Epithelial cell of proximal tubule (primary cell): ENCODE measurements around the gene KANSL1. TPM values are rescaled to one million over a fixed set of nuclear protein-coding genes. Genes with fewer than 3 reads are reported as not detected.

Source experiments
- DNase-seq: peaks from one replicate; pipeline ENCODE4 v3.0.0-alpha.2; 2011; ENCODE audit warnings: low read depth
- H3K4me3 ChIP-seq: 2 replicates; pipeline ENCODE4 v1.5.1; 2011; ENCODE audit warnings: low read depth, mild to moderate bottlenecking, low read length
- total RNA-seq: library from RNA; depleted of rRNA; stranded (reverse); fragments of >200 nt; gene quantifications from 2 replicates; pipeline ENCODE4 v1.2.3, GENCODE V29; 2015
- TF ChIP-seq, protein P1 (sequence below): conservative IDR thresholded peaks from 2 replicates; pipeline ENCODE4 v1.5.1; 2012; ENCODE audit warnings: low read depth, mild to moderate bottlenecking, low read length

The KANSL1 gene
- total RNA-seq, 1 donor from 2014 or later: 33.2 TPM

DNA sequence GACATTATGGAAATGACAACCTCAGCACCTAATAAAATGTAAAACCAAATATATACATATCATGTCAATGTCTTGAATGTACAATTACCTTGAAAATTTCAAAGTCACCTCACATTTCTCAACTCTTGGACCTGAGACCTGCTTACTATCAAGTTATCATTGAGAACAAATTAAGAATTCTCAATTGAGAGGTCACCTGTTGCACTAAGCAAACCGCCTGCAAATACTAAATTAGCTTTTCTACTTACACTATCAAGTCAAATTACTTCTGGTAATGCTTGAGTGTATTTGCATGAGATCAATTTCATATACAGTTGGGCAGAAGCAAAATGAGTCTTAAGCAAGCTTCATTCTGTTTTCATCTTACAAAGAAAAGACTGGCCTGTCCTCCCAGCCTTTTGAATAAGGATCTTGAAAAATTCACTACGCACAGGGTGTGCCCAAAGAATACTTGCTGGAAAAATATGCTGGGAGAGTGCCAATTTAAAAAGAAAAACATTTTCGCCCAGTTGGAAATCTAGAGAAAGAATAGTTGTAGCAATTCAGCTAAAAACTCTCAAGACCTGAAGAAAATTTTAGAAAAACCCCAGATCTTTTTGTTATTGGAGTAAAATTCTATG is 35.7 kb downstream of the KANSL1 start:
- no peak for DNase-seq
- TF ChIP-seq, protein P1, sequence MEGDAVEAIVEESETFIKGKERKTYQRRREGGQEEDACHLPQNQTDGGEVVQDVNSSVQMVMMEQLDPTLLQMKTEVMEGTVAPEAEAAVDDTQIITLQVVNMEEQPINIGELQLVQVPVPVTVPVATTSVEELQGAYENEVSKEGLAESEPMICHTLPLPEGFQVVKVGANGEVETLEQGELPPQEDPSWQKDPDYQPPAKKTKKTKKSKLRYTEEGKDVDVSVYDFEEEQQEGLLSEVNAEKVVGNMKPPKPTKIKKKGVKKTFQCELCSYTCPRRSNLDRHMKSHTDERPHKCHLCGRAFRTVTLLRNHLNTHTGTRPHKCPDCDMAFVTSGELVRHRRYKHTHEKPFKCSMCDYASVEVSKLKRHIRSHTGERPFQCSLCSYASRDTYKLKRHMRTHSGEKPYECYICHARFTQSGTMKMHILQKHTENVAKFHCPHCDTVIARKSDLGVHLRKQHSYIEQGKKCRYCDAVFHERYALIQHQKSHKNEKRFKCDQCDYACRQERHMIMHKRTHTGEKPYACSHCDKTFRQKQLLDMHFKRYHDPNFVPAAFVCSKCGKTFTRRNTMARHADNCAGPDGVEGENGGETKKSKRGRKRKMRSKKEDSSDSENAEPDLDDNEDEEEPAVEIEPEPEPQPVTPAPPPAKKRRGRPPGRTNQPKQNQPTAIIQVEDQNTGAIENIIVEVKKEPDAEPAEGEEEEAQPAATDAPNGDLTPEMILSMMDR: no peak

DNA sequence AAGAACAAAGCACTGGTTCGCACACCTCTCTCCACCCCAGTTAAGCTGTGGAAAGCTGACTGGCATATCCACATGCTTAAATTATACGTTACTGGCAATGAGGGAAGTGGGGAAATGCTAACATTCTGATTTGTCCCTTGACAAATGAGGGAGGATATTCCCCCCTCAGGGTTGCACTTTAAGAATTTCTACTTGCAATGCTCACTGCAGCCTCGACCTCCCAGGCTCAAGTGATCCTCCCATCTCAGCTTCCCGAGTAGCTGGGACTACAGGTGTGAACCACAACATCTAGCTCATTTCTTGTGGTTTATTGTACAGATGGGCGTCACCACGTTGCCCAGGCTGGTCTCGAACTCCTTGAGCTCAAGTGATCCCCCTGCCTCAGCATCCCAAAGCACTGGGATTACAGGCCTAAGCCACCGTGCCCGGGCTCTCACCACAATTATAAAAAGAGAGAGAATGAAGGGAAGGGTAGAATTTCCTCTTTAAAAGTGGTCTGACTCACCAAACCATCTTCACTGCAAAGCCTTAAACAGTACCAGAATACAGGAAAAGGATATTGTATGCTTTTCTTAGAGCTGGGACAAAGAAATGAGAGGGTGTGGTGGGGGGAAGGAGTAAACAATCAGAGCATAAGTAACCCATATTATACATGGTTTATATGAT is 38.9 kb downstream of the KANSL1 start:
- H3K4me3 ChIP-seq: no peak overlapping the region
- TF ChIP-seq, protein P1: no peak
- no peak for DNase-seq

More for the DNA sequence above, 35.7 kb downstream of the KANSL1 start:
- no peak overlapping the region for H3K4me3 ChIP-seq

DNA sequence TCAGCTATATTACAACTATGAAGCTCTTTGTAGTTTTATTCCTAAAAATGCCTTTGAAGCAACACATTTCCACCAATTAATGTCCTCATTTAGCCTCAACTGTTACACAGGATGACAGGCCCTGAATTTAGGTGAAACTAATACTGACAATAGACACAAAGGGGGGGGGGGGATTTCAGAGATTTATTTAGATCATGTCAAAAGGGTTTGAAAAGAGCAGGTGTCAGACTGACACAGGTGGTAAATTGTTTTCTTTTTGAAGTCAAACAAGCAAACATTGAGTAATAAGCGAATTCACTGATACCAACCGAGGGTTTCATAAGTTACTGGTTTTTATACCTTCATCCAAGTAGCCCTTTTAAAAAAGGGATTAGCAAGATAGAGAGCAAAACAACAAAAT is 40.8 kb downstream of the KANSL1 start:
- TF ChIP-seq, protein P1: no peak

GRCh38 chr17:46151762-46152161 is 41.5 kb downstream of the KANSL1 start:
- TF ChIP-seq, protein P1: no peak
- H3K4me3 ChIP-seq: no peak overlapping the region
- DNase-seq: no peak

More for the DNA sequence above, 40.8 kb downstream of the KANSL1 start:
- no peak overlapping the region for H3K4me3 ChIP-seq
- DNase-seq: no peak

DNA sequence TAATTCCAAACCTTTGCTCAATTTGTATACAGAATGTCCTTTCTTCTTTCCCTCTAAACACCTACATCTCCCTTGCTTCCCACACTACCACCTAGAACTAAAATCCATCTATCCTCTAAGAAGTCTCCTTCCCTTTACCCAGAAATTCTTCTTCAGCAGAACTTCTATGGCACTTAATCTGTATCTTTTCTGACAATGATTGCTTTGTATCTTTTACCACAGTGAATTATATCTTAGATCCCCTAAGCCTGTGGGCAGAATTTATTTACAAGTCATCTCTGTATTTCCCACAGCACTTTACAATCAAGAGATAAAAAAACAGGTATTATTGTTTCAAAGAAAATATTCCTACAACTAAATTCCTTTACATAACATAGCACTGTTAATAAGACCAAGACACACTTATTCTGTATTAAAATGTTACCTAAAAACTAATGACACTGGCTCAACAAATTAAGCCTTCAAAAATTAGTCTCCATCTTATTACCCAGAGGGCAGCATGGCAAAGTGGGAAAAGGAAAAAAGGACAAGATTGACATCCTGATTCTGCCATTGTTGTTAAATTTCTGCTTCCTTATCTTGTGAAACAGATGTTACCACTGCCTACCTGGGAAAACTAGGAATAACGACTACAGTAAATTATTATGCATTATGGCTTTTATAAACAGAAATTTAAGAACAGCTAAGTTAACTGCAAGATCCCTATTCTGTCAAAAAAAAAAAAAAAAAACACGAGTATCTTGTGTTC is 42.8 kb downstream of the KANSL1 start:
- H3K4me3 ChIP-seq: no peak overlapping the region
- TF ChIP-seq, protein P1: no peak
- DNase-seq: no peak

DNA sequence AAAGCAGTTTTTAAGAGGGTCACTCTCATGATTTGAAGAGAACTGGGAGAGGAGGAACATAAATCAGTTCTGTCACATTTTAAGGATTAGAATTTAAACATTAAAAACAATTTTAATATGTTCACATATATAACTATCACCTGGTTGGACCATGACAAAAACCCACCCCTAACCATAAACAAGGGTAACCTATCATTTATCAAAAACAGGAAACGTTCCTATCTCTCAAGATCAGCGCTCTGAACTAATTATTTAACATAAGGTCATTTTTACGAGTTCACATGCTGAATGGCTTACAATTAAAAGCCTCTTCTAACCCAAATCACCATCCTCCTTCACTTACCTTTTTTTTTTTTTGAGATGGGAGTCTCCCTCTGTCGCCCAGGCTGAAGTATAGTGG is 45.0 kb downstream of the KANSL1 start:
- no peak overlapping the region for H3K4me3 ChIP-seq
- DNase-seq: no peak
- TF ChIP-seq, protein P1: no peak
